UCSD-AML1 (cell line): ENCODE measurements around the gene SRSF4.
A peak's percentile ranks its signal among the peaks of the same experiment; 100 is the strongest.
"Not testable (repeated sequence)": the region's sequence is repeated elsewhere in the genome, so short reads cannot be mapped to it uniquely, and the experiment has no call there.

Source experiments
- DNase-seq: peaks from one replicate; lab custom pipeline; 2025; ENCODE audit not compliant: unreplicated experiment; lab: John Stamatoyannopoulos, UW

SRSF4 gene

DNA sequence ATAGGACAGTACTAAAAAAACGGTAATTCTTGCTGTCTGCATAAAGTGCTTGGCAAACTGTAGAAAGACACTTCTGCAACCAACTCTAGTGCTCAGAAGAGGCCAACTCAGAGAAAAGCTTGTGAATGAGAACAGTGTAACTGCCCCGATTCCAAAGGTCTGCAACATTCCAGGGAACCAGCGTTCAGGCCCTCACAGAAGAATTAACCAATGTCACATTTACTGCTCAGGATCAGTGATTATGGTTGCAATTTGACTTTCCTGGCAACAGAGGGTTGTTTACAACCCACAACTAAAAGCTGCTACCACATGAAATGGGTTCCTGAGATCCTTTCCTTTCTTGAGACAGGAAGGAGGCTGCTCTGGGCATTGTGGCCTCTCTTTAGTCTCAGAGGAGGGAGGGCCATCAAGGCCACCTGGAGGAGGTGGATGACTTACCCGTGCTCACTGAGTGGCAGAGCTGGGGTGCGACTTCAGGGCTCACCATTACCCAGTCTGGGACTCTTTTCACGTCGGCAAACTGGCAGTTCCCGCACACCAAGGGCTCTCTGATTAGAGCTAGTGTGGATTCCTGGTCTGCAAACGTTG, 15.3 kb downstream of the SRSF4 start:
- no peak for DNase-seq

- no peak for DNase-seq
These were observed 17.1 kb downstream of the SRSF4 start for GRCh38 chr1:29164588-29164987.

GRCh38 chr1:29162476-29163138, 19.1 kb downstream of the SRSF4 start:
- DNase-seq, result no peak

- DNase-seq, result no peak
These were observed 19.7 kb downstream of the SRSF4 start for GRCh38 chr1:29162025-29162424.

- DNase-seq, result no peak
These were observed 21.9 kb downstream of the SRSF4 start for GRCh38 chr1:29159773-29160172.

DNA sequence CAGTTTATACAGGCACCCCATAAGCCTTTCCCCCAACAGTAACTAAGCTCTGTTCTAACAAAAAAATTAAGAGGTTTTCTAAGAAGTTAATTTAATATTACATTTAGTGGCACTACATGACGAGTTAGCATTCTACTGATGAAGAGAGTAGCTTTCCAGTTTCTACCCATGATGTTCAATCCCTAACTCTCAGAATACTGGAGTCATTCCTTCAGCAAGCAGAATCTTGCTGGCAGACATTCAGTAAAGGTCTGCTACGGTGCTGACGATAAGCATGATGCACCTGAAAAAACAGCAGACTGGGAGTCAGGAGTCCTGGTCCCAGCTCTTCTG, 24.5 kb downstream of the SRSF4 start:
- no peak for DNase-seq

GRCh38 chr1:29156543-29157268, 25.0 kb downstream of the SRSF4 start:
- no peak for DNase-seq

DNA sequence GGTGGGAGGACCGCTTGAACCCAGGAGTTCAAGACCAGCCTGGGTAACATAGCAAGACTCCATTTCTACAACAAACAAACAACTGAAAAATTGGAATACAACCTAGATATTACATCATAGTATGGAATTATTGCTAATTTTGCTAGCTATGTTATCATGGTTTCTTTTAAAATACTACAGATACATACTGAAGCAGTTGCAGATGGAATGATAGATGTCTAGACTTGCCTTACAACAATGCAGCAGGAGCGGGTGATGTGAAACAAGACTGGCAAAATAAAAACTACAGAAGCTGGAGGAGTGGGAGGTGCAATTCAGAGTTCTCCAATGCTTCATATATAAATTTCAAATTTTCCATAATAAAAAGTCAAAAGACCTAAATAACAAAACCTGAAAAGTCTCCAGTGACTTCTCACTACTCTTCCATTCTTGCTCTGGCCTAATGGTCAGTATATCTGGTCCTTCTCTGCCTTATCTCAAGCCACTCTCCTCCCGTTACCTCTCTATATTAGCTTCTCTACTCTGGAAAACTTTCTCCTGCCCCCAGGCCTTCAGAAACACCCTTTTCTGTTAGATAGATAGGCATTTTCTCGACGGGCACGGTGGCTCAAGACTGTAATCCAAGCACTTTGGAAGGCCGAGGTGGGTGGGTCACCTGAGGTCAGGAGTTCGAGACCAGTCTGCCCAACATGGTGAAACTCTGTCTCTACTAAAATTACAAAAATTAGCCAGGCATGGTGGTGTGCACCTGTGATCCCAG, 29.5 kb downstream of the SRSF4 start:
- no peak for DNase-seq

GRCh38 chr1:29150346-29150745, 31.4 kb downstream of the SRSF4 start:
- DNase-seq, result not testable (repeated sequence)

GRCh38 chr1:29148656-29149491, 32.8 kb downstream of the SRSF4 start:
- no peak for DNase-seq

DNA sequence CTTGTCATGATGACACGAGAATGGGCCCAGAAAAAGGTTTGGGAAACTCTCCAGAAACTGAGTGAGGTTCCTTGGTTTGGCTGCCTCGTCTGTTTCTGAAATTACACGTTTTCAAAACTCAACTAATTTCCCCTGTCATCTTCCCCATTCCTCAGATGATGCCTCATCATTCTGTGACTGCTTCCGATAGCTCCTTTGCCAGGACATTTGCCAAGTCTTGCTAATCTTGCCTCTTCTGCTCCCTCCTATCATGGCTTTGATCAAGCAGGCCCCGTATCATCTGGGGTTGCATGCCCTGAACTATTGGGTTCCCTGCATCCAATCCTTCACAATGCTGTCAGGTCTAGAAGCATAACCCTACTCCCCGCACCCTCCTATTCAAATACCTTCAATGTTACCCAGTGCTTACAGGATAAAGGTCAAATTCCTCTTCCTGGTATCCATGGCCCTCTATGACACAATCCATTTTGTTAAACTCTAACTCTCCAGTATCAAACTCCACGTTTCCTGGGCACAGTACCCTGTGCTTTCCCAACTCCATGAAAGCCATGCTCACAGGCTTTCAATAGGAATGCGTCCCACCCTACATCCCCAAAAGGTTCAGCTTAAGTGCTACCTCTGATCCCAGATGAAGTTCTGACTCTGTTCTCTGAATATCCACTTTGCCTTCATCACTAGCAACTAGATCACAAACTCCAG, 35.8 kb downstream of the SRSF4 start:
- DNase-seq, result no peak

- no peak for DNase-seq
These were observed 37.5 kb downstream of the SRSF4 start for GRCh38 chr1:29144178-29144577.

GRCh38 chr1:29142714-29143113, 39.0 kb downstream of the SRSF4 start:
- no peak for DNase-seq

DNA sequence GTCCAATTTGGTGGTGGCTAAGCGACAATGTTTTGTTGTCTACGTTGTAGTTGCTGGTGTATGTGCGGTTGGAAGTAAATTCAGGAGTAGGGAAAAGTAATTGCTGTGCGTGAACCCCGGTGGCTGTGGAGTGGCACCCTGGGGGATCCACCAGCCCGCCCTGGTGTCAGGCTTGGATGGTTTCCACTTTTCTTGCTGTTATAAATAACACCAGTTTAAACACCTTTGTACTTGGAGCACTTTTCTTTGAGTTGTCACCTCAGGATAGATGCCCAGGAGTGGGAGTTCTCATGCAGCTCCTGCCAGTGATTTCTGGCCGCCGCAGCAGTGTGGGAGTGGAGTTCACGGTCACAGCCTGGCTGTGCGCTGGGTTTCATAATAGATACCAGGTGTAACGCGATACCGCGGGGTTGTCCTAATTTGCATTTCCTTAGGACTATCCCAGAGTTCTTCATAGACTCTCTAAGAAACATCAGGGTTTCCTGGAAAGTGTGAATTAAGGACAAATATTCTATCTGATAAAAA, 45.2 kb downstream of the SRSF4 start:
- no peak for DNase-seq

DNA sequence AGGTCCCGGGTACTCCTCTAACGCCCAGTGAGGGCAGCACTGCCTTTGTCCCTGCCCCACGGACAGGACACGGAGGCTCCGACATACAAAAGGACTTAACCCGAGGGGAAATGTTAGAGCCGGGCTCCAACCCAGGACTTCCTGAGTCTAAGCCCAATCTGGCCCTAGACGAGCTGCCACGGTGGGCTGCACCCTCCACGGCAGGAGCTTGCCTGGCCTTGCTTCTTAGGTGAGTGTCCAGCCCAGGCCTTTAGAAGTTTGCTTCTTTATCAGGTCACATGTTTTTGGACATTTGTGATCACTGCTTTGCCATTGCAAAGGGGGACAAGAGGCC, 47.0 kb downstream of the SRSF4 start:
- no peak for DNase-seq

DNA sequence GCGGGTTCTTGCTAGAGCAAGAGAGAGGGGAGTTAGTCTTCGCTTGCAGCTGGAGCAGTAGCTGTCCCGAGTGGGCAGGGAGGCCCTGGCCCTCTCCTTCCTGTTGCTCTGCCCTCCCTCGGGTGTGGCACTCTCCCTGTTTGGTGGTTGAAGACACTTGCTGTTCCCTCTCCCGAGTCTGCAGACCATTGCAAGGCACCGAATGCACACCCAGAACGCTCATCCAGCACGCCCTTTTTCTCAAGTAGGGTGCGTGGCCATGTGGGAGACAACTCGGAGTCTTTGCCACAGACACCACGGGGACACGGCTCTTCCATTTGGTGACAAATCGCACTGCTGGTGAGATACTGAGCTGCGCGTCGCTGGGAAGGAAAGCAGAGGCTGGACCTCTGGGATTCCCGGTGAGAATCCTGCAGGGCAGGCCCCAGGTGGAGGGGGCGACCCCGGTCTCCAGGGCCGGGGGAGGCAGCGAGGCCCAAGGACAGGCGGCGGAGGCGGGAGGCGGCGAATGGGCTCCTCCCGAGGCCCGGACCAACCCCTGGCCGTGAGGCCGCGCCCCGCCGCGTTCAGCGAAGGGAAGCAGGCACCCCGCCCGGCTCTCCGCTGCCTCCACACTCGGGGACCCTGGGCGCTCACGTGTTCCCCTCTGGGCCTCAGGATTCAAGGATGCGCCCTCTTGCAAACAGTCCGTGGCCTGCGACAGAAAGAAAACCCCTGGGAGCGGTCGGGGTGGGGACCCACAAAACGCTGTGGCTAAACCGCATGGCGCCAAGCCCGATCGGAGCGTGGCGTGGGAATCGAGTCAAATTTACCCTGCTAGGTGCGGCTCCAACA, 47.6 kb downstream of the SRSF4 start:
- no peak for DNase-seq

DNA sequence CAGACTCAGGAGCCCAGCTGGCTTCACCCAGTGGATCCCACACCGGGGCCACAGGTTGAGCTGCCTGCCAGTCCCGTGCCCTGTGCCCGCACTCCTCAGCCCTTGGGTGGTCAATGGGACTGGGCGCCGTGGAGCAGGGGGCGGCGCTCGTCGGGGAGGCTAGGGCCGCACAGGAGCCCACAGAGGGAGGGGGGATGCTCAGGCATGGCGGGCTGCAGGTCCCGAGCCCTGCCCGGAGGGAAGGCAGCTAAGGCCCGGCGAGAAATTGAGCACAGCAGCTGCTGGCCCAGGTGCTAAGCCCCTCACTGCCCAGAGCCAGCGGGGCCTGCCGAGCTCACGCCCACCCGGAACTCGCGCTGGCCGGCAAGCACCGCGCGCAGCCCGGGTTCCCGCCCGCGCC, 50.6 kb downstream of the SRSF4 start:
- DNase-seq, result not testable (repeated sequence)

GRCh38 chr1:29129916-29130315, 51.8 kb downstream of the SRSF4 start:
- DNase-seq, result peak; percentile 28

GRCh38 chr1:29128739-29129138, 53.0 kb downstream of the SRSF4 start:
- DNase-seq, result no peak
